NCI-H345 treated with DMSO at 0.1 percent for 48 hours (cell line): Measurements from ENCODE around the gene SORCS2.

ENCODE experiments used
- DNase-seq: peaks from one replicate; lab custom pipeline; 2025; ENCODE audit not compliant: unreplicated experiment; lab: John Stamatoyannopoulos, UW

Gene SORCS2

GRCh38 chr4:7367406-7367805, 175.1 kb downstream of the SORCS2 start:
- no peak for DNase-seq

GRCh38 chr4:7367864-7368277, 175.5 kb downstream of the SORCS2 start:
- DNase-seq, result no peak

- no peak for DNase-seq
Measured at GRCh38 chr4:7368296-7368695, 176.0 kb downstream of the SORCS2 start.

GRCh38 chr4:7369511-7369910, 177.2 kb downstream of the SORCS2 start:
- no peak for DNase-seq

- no peak for DNase-seq
Measured at GRCh38 chr4:7370038-7370437, 177.7 kb downstream of the SORCS2 start.

GRCh38 chr4:7371210-7371941, 179.0 kb downstream of the SORCS2 start:
- no peak for DNase-seq

- no peak for DNase-seq
Measured at GRCh38 chr4:7372673-7373072, 180.3 kb downstream of the SORCS2 start.

GRCh38 chr4:7374571-7374970, 182.2 kb downstream of the SORCS2 start:
- no peak for DNase-seq

GRCh38 chr4:7375427-7375826, 183.1 kb downstream of the SORCS2 start:
- DNase-seq, result no peak

- DNase-seq, result no peak
Measured at GRCh38 chr4:7377223-7377865, 185.0 kb downstream of the SORCS2 start.

- DNase-seq, result no peak
Measured at GRCh38 chr4:7379186-7379585, 186.8 kb downstream of the SORCS2 start.

GRCh38 chr4:7379719-7380118, 187.4 kb downstream of the SORCS2 start:
- no peak for DNase-seq

GRCh38 chr4:7381221-7381889, 189.0 kb downstream of the SORCS2 start:
- DNase-seq, result no peak

- DNase-seq, result no peak
Measured at GRCh38 chr4:7381890-7382633, 189.7 kb downstream of the SORCS2 start.

GRCh38 chr4:7382634-7383014, 190.3 kb downstream of the SORCS2 start:
- no peak for DNase-seq

GRCh38 chr4:7383266-7383665, 190.9 kb downstream of the SORCS2 start:
- no peak for DNase-seq

- DNase-seq, result no peak
Measured at GRCh38 chr4:7384003-7384928, 191.9 kb downstream of the SORCS2 start.

GRCh38 chr4:7384929-7385890, 192.9 kb downstream of the SORCS2 start:
- no peak for DNase-seq

- DNase-seq, result no peak
Measured at GRCh38 chr4:7387925-7388324, 195.6 kb downstream of the SORCS2 start.
